Measurements from ENCODE around the gene PBRM1.

DNA sequence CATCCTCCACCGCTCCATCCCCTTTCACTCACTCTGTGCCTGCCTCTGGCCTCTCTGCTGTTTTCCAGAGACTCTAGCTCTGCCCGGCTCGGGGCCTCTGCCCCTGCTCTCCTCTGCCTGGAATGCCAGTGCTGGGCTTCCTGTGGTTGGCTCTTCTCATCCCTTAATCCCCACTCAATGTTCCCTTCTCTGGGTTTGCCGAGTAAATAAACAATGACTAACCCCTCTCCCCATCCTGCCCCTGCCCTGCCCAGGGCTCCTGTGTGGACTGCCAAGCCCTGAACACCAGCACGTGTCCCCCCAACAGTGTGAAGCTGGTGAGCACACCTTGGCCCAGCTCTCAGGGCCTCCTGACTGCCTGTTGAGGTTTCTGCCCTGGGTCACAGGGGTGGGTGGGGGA is 178.4 kb downstream of the PBRM1 start:
- TF ChIP-seq CTCF (IDR thresholded peaks at IDR 0.05), result no peak
- no peak for TF ChIP-seq EZH2 (IDR thresholded peaks at IDR 0.05)

Measured in neural progenitor cell (in vitro differentiated cells).